ENCODE results near the gene CARD11. TPM values are rescaled to one million over a fixed set of nuclear protein-coding genes. Genes with fewer than 3 reads are reported as not detected.

The CARD11 gene
- total and polyA plus RNA-seq, 11 donors: 0.15 to 3.2 (median 0.33) TPM; not detected in 2

GRCh38 chr7:2971914-2972834, 71.5 kb downstream of the CARD11 start:
- no peak for ATAC-seq
- Histone ChIP-seq H3K36me3 (no peaks in the 10 kb centered on the region), H3K4me3 (no peak overlapping the region), H3K27ac (no peak overlapping the region), H3K4me1 (no peaks in the 10 kb centered on the region), H3K27me3 (peaks cover 0 to 25% (median 0%) of the 10 kb centered on the region in 9 donors), H3K9me3 (no peaks in the 10 kb centered on the region)
- intact Hi-C loops (cut with DNase I): no loop called here
- no peak for DNase-seq
- TF ChIP-seq POLR2A (IDR thresholded peaks at IDR 0.05) (no peak), CTCF (IDR thresholded peaks at IDR 0.05) (no peak)
- WGBS, 4 donors: 60 to 70% (median 64%) methylated on average over 7 of the region's 7 CpGs

GRCh38 chr7:2970861-2971260, 72.8 kb downstream of the CARD11 start:
- peaks cover 0 to 11% (median 8%) of the 10 kb centered on the region in 12 donors for H3K9me3 ChIP-seq

GRCh38 chr7:2970307-2970664, 73.4 kb downstream of the CARD11 start:
- no peak overlapping the region for H3K4me3 ChIP-seq
- H3K27ac ChIP-seq: no peak overlapping the region
- ATAC-seq: no peak
- no peak for TF ChIP-seq CTCF (IDR thresholded peaks at IDR 0.05)
- TF ChIP-seq POLR2A (IDR thresholded peaks at IDR 0.05): no peak
- peaks cover 0 to 25% (median 0%) of the 10 kb centered on the region in 9 donors for H3K27me3 ChIP-seq
- intact Hi-C loops (cut with DNase I): no loop called here
- peaks cover 0 to 17% (median 13%) of the 10 kb centered on the region in 12 donors for H3K9me3 ChIP-seq
- H3K36me3 ChIP-seq: no peaks in the 10 kb centered on the region
- DNase-seq: no peak
- H3K4me1 ChIP-seq: no peaks in the 10 kb centered on the region
- WGBS, 4 donors: 92 to 93% (median 93%) methylated on average over 4 of the region's 4 CpGs

More at GRCh38 chr7:2970861-2971260, 72.8 kb downstream of the CARD11 start:
- H3K36me3 ChIP-seq: no peaks in the 10 kb centered on the region
- no peaks in the 10 kb centered on the region for H3K4me1 ChIP-seq
- H3K27ac ChIP-seq: no peak overlapping the region
- DNase-seq (no peak), ATAC-seq (no peak)
- TF ChIP-seq POLR2A (IDR thresholded peaks at IDR 0.05) (no peak), CTCF (IDR thresholded peaks at IDR 0.05) (no peak)
- intact Hi-C loops (cut with DNase I): no loop called here
- WGBS, 4 donors: 75 to 81% (median 79%) methylated on average over 11 of the region's 11 CpGs
- H3K4me3 ChIP-seq: no peak overlapping the region
- H3K27me3 ChIP-seq: peaks cover 0 to 25% (median 0%) of the 10 kb centered on the region in 9 donors

GRCh38 chr7:2969398-2970306, 74.0 kb downstream of the CARD11 start:
- no peaks in the 10 kb centered on the region for H3K36me3 ChIP-seq
- no peak overlapping the region for H3K4me3 ChIP-seq
- 88 to 96% (median 93%) methylated on average over 6 of the region's 6 CpGs for WGBS, 4 donors
- H3K27ac ChIP-seq: no peak overlapping the region
- intact Hi-C loops (cut with DNase I): no loop called here
- no peaks in the 10 kb centered on the region for H3K4me1 ChIP-seq
- peaks cover 0 to 25% (median 0%) of the 10 kb centered on the region in 9 donors for H3K27me3 ChIP-seq
- DNase-seq: no peak
- peaks cover 0 to 23% (median 15%) of the 10 kb centered on the region in 12 donors for H3K9me3 ChIP-seq
- no peak for ATAC-seq
- TF ChIP-seq CTCF (IDR thresholded peaks at IDR 0.05) (no peak), POLR2A (IDR thresholded peaks at IDR 0.05) (no peak)

All from heart left ventricle (tissue), 16 donors.